Activated naive CD4-positive, alpha-beta T cell treated with anti-CD3 and anti-CD28 coated beads, Interleukin-2, amount 50 U/mL, for 16 hours (primary cell): ENCODE data around the gene NMNAT3.
"Not testable (repeated sequence)": the region's sequence is repeated elsewhere in the genome, so short reads cannot be mapped to it uniquely, and the experiment has no call there.

Source experiments
- DNase-seq: peaks from one replicate; pipeline ENCODE4 v3.0.0-alpha.2; 2020

Gene NMNAT3

DNA sequence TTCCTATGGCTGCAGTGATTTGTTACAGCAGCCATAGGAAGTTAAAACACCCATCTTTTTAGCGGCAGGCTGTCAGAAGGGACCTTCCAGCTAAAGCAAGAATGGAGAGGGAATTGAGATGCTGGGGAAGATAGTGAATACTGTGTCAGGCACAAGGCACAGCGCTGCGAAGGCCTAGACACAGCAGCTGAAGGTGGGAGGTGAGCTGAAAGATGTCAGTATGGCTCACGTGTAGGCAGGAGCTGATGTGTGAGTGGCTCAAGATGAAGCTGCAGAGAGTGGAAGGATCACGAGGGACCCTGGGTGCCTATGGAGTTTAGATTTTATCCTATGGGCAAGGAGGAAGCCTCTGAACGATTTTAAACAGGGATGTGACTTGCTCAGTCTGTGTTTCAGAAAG, 44.3 kb downstream of the NMNAT3 start:
- no peak for DNase-seq

DNA sequence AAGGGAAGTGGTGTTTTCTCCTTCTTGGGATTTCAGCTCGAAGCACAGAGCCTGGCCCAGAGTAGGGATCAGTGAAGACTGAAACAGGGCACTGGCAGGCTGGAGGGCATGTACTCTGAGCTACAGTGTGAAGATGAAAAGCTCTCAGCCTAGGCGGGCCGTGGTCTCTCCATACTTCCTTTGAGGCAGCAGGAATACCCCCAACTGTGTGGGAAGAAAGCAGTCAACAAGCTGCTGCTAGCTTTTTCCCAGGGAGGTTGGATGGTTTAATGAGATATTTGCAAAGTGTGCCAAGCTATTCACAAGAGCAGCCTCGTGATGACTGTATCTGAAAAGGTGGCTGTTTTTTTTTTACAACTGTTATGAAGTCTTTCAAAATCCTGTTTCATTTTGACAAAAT, 47.2 kb downstream of the NMNAT3 start:
- DNase-seq, result no peak

DNA sequence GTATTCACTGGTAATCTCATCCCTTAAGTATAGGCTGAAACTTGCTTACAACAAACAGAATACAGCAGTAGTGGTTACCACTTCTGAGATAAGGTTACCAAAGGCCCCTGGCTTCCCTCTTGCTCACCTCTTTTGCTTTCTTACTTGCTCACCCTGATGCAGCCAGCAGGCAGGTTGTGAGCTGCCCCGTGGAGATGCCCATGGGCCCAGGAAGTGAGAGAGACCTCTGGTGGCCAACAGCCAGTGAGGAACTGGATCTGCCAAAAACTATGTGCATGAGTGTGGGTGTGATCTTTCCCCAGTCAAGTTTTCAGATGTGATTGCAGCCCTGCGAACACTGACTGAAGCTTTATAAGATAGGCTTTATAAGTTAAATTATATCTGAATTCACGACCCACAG, 48.7 kb downstream of the NMNAT3 start:
- no peak for DNase-seq

DNA sequence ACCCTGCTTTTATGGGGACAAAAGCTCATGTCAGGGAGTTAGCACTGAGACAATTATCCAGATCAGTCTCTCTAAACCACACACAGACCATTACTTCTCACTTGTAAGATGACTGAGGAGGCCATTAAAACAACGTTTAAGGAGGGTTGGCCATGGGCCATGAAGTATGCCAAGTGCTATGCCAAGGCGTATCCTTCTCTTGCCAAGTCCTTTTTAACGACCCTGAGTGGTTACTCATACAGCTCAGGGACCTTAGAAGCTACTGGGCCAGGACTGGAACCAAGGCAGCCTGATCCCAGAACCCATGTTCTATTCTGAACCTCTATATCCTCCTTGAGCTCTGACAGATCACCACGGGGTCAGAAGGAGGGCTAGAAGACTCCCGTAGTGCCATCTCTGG, 50.0 kb downstream of the NMNAT3 start:
- no peak for DNase-seq

DNA sequence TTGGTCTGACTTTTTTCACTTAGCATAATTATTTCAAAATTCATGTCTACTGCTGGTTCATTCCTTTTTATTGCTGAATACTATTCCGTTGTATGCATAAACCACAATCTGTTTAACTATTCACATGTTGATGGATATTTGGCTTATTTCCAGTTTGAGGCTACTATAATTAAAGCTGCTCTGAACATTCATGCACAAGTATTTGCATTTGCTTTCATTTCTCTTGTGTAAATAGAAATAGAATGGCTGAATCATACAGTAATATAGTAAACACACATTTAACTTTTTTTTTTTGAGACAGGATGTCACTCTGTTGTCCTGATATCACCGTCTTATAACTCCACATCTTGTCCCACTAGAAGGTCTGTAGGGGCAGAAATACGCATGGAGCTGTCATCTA, 57.3 kb downstream of the NMNAT3 start:
- DNase-seq, result no peak

DNA sequence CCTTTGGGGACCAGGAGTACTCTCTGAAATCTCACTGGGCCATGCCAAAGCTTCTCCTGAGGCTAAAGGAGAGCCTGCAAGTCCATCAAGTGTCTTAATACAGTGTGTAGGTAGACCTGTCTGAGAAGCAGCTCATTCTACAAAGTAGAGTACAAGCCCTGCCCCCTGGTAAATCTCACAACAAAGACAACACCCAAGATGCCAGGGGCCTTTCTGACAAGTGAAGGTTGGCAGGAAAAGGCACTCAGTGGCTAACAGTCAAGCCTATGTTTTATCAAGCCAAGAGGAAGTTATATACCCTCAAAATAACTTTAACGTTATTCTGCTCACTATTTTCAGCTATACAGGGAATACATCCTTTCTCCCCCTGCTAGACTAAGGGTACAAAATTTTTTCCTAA, 58.3 kb downstream of the NMNAT3 start:
- no peak for DNase-seq

DNA sequence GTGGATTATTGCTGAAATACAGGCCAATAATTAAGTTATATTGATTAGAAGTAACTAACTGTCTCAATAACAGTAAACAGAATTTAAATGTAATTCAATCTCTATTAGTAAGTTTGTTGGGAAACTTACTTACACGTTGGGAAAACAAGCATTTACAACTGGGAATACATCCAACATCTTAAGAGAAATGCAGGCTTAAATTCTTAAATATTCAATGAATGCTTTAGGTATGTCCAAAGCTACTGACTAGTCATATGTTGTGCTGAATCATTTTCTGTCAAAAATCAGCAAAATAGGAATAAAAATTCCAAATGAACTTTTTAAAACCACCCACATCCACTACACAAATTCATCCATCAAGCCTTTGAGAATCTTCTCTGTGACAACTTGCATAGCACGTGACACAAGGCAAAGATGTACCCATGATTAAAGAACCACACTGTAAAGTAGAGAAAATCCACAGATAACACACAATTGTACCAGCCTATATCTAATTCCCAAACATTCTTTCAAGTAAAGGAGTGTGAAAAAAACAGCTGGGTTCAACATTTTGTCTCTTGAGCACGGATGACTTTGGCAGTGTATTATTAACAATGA, 60.0 kb downstream of the NMNAT3 start:
- DNase-seq, result no peak

DNA sequence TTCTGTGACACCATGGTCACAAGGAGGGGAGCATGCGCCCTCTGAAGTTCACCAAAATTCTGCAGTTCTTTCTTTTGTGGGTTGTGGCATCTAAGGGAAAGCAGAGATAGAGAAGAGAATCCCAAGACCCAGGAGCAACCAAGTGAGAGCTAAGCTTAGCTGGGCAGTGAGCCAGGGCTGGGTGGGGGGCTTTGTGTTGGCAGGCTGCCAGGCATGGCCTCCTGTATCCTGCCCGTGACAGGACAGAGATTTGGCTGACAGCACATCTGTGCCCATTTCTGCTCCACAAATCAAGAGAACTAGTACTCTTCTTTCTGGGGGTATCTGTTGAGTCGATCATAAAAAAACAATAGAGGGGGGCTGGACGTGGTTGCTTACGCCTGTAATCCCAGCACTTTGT, 66.2 kb downstream of the NMNAT3 start:
- DNase-seq, result no peak

DNA sequence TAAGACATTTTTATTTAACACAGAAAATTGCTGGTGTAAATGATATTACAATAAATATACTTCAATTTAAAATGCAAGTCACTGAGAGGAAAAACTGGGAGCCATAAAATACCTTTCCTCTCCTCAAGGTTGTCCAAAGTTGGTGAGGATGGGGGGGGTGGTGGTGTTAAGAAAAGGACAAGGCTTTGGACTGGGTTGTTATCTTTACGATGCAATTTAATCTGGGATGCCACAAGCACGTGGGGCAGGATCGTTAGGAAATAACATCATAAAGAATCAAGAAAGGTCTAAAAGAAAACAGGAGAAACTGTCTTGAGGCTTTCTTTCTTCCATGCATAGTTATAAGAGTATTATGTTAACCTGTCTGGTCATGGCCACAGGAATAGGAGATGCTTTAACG, 66.9 kb downstream of the NMNAT3 start:
- no peak for DNase-seq

DNA sequence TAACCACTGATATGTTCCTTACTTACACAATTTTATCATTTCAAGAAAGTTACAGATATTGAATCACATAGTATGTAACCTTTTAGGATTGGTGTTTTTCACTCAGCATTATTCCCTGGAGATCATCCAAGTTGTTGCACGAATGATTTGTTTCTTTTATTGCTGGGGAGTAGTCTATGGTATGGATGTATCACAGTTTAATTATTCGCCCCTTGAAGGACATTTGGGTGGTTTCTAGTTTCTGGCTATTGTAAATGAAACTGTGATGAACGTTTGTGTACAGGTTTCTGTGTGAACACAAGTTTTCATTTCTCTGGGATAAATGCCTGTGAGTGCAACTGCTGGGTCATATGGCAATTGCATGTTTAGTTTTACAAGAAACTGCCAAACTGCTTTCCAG, 68.8 kb downstream of the NMNAT3 start:
- DNase-seq, result no peak

DNA sequence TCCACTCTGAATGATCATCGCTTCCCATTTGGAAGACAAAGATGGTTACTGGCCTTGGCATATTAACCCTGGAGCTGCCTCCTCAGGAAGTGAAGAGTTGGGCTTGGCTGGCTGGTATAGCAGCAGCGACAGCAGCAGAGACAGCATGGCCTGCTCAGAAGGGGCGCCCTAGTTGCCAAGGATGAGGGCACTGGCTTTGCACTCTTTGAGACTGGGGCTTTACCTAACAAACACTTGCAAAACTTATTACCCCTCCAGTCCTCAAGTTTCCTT, 69.7 kb downstream of the NMNAT3 start:
- DNase-seq, result no peak

DNA sequence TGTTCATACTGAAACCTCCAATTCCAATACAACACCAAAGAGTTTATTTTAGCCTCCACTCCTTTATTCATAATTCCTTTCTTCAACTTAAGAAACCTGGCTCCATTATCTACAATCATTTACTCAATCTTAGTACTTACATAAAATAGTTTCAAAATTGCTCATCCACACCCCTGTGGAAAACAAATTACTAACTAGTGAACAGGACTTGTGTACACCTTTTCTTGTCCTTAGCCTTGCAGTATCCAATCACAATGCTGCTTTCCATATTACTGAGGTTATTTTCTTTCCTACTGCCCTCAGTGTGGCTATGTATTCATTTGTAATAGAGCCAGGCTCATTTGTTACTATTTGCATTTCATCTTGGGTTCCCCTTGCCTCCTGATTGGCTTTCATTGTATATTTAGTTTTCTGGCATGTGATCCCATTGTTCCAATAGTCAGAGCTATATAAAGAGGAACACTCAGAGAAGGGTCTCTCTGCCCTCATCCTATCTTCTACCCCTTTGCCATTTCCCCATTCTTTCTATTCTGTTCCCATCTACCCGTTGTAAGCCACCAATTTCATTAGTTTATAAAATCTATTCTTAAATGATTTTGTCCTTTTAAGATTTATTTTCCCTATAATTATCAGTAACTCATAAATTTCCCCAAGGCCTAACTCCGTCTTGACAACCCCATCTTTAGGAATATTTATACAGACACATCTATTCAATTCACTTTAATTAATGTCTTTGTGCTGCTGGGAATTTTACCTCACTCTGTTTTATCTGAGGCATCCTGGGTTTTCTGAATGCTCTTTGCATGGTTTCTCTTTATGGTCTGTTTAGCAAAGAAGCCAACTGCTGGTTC, 70.3 kb downstream of the NMNAT3 start:
- DNase-seq, result no peak

DNA sequence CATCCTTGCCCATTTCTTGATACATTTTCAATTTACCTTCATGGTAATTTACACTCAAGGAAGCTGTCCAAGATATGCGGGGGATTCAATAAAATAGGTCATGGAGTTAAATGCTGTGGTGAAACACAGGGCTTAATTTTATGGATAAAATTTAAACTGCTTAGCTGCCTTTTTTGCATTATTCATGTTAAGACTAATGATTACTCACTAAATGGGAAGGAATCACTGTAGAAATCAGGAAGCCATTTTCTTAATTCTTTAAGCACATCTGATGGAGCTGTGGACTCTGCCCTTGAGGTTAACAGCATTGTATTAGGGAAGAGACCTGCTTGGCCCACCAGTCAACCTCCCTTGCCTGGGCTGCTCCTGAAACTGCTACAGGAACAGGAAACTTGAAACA, 75.8 kb downstream of the NMNAT3 start:
- no peak for DNase-seq

DNA sequence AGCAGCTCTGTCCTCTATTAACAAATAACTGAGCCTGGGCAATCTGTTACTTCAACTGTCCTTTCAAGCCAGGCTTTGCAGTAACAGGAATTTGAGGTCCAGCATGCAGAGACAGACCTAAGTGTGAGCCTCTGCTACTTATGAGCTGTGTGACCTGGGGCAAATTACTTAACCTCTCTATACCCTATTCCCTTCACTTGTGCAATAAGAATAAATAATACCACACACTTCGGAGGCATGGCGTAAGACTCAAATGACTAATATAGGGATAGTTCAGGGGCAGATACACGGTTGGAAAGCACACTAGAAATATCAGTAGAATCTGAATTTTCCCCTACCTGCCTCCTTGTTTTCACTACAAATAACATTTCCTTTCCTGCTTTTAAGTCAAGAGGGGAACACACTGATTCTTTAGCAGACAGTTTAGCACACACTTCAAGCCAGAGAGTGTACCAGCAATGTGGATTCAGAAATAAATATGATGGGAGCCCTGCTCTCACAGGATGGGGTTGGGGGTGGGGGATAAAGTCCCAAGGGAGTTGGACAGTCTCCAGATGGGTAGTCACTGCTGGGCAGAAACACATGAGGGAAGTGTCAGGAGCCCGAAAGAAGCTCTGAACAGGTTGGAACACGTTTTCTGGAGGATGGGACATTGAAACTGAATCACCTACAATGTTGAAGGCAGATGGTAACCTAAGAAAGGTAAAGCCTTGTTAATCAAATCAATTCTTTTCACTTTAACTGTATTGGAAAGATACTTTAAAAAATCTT, 76.4 kb downstream of the NMNAT3 start:
- no peak for DNase-seq

DNA sequence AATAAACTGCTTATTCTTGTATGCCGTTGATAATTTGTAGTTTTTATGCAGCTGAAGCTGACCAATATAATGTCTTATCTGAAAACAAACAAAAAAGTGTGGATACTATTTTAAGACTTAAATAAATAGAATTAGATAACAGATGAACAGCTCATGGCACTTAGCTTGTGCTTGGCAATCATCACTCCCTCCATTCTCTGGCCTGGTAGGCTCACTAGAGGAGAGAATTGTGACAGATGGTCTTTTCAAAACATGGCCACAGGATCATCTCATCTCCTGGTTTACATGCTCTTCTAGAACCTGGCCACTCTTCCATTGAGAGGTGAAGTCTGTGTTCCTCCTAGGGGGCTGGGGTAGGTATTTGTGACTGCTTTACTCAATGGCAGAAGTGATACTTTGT, 79.8 kb downstream of the NMNAT3 start:
- DNase-seq, result no peak

DNA sequence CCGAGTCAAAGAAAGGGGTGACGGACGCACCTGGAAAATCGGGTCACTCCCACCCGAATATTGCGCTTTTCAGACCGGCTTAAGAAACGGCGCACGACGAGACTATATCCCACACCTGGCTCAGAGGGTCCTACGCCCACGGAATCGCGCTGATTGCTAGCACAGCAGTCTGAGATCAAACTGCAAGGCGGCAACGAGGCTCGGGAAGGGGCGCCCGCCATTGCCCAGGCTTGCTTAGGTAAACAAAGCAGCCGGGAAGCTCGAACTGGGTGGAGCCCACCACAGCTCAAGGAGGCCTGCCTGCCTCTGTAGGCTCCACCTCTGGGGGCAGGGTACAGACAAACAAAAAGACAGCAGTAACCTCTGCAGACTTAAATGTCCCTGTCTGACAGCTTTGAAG, 86.6 kb downstream of the NMNAT3 start:
- not testable (repeated sequence) for DNase-seq

DNA sequence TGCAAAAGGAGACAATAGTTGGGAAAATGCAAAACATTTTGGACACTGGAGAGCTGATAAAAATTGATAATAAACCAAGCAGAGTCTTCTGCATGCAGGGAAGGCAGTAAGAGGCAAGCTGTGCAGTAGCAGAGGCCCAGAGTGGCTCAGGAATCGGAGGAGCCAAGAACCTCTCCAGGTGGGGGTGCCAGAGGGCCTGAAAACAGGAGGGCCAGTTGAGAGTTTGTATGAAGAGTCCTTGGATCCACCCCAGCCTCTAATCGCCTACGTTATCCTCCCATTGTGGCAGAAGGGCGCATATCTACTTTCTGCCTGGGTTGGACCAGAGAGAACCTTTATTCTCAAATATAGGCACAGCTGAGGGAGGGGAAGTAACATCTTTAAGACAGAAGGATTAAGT, 89.3 kb downstream of the NMNAT3 start:
- DNase-seq, result no peak

DNA sequence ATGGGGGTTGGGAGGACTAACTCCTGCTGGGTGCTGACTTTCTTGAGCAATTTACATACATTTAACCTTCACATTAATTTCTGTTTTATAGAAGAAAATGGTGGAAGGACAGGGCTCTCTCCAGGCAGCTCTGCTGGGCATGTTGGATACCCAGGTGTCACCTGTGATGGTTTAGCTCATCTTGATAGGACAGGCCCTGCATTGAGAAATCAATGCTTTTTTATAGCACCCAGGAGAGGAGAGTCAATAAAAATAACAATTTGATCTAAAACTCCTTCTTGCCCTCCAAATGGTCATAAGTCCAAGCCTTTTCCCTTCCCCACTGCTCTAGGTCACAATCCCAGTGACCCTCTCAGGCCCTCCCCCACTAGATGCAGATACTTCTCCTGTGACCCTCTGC, 90.0 kb downstream of the NMNAT3 start:
- no peak for DNase-seq

DNA sequence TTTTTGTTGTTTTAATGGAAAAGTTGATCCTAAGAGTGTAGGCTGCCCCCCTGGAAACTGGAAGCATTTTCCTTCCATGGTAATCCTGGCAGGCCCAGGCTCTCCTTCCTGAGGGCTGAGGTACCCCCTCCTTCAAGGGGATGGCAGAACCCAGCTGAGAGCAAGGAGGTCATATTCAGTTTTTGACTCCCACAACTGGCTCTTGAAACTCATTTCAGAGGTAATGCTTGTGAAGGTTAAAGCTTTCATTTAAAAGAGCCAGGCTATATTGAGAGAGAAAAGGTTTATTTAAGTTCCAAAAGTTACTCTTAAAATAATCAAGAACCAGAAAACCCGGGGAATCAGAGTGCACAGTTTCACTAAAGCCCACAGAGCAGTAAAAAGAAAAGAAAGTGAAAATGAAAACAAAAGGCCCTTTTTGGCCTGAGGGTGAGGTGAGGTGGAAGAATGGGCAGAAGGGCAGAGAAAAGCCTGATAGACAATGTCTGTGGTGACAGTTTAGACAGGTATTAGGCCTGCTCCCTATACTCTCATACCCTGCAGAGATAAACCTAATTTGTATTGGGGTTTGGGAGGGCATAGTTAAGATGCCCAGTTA, 91.3 kb downstream of the NMNAT3 start:
- DNase-seq, result no peak

DNA sequence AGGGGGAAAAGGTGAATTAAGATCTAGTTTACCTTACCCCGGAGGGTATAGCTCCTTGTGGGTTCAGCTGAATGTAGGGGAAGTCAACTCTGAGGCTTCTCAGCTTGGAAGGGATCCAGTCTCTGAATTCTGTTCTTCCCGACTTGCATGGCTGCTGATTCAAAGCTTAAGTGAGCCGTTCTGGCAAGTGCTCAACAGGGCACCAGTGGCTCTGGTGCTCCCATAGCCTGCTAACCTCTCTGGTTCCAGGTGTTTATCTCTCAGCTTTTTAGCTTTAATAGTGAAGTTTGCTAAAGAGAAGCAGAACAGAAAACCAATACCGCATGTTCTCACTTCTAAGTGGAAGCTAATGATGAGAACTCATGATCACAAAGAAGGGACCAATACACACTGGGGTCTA, 92.0 kb downstream of the NMNAT3 start:
- no peak for DNase-seq

DNA sequence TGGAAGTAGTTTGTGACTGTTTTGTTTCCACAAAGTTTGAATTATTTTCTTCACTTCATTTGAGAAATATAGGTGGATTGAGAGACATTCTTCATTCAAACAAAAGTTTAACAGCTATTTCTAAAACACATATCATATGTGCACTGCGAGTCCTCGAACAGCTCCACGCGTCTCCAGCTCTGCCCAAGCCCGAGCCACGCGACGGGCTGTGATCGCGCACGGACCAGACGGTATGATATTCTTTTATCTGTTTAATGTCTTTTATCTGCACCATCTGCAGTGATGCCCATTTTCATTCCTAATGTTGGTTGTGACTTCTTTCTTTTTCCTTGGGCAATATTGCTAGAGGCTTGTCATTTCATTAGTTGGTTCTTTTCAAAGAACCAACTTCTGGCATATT, 94.1 kb downstream of the NMNAT3 start:
- not testable (repeated sequence) for DNase-seq

DNA sequence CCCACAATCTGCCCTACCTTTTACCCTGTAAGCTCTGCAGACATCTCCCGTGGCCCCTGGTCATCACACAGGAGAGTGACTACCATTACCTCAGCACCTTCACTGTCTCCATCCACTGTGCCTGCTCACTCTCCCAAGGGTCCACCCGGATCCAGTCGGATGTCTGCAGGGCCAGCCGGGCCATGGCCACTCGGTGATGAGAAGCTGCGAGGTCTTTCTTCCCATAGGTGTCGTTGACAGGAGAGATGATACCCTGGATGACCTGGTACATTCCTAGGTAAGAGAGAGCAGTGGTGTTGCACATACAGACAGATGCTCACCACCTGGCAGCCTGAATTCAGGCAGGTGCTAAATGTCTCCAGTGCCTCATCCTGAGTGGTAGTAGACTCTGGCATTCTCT, 99.0 kb downstream of the NMNAT3 start:
- no peak for DNase-seq

DNA sequence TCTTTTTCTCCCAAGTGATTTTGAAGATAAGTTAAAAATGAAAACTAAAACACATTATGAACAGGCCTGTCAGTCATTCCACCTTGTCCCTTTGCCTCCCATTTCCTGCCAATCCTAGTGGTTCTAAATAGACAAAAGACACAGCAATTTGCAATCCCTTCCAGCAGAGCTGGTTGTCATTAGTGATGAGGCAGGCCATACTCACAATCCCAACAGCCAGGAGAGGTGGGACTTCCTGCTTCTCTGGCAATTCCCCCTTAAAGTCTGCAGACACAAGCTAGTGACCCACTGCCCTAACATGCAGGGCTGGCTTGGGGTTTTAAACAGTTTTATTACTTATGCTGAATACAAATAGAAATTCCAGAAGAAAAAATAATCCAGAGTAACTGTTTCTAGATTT, 99.9 kb downstream of the NMNAT3 start:
- DNase-seq, result no peak

DNA sequence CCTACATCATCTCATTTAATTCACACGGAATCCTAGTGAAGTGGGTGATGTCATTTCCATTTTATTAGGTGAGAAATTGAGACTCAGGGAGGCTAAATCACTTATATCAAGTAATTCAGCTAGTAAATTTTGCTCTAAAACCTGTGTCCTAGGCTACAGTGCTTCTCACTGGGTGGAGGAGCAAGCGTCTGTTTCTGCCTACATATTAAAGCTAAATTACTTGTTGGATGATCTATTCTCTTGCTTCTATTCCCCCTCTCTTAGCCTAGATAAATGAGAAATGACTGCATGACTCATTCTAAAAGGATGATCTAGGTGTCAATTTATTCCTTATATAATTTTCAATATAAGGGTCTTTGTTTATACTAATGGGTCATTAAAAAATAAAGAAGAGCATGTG, 100.4 kb downstream of the NMNAT3 start:
- no peak for DNase-seq
